HepG2 (cell line): ENCODE measurements around the gene SPRR2E.

ENCODE experiments used
- ERF ChIP-seq: IDR thresholded peaks from 2 replicates; pipeline ENCODE4 v1.6.1; 2018; ENCODE audit warnings: missing biosample characterization, missing genetic modification reagents
- FOSL2 ChIP-seq: sonication (generic); formaldehyde crosslinking; IDR thresholded peaks from 2 replicates; pipeline ENCODE4 v1.4.0; 2020; ENCODE audit warnings: missing genetic modification reagents
- ZFP36L1 ChIP-seq: sonication (generic); formaldehyde crosslinking; IDR thresholded peaks from 2 replicates; pipeline ENCODE4 v1.8.0; 2022; ENCODE audit warnings: mild to moderate bottlenecking, missing genetic modification reagents, moderate library complexity
- TF ChIP-seq, protein P1 (sequence below): sonication (generic); formaldehyde crosslinking; IDR thresholded peaks from 2 replicates; pipeline ENCODE4 v1.4.0; 2020; ENCODE audit warnings: mild to moderate bottlenecking, missing genetic modification reagents, borderline replicate concordance
- TF ChIP-seq, protein P2 (sequence below): sonication (generic); formaldehyde crosslinking; IDR thresholded peaks from 2 replicates; pipeline ENCODE4 v1.4.0; 2020; ENCODE audit warnings: missing genetic modification reagents, borderline replicate concordance

DNA sequence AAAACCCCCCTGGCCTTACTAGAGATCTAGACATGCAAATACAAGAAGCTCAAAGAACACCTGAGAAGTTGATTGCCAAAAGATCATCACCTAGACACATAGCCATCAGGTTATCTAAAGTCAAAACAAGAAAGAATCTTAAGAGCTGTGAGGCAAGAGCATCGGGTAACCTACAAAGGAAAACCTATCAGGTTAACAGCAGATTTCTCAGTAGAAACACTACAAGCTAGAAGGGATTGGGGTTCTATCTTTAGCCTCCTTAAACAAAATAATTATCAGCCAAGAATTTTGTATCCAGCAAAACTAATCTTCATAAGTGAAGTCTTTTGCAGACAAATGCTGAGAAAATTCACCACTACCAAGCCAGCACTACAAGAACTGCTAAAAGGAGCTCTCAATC lies 31.2 kb upstream of the SPRR2E start:
- TF ChIP-seq, protein P1, sequence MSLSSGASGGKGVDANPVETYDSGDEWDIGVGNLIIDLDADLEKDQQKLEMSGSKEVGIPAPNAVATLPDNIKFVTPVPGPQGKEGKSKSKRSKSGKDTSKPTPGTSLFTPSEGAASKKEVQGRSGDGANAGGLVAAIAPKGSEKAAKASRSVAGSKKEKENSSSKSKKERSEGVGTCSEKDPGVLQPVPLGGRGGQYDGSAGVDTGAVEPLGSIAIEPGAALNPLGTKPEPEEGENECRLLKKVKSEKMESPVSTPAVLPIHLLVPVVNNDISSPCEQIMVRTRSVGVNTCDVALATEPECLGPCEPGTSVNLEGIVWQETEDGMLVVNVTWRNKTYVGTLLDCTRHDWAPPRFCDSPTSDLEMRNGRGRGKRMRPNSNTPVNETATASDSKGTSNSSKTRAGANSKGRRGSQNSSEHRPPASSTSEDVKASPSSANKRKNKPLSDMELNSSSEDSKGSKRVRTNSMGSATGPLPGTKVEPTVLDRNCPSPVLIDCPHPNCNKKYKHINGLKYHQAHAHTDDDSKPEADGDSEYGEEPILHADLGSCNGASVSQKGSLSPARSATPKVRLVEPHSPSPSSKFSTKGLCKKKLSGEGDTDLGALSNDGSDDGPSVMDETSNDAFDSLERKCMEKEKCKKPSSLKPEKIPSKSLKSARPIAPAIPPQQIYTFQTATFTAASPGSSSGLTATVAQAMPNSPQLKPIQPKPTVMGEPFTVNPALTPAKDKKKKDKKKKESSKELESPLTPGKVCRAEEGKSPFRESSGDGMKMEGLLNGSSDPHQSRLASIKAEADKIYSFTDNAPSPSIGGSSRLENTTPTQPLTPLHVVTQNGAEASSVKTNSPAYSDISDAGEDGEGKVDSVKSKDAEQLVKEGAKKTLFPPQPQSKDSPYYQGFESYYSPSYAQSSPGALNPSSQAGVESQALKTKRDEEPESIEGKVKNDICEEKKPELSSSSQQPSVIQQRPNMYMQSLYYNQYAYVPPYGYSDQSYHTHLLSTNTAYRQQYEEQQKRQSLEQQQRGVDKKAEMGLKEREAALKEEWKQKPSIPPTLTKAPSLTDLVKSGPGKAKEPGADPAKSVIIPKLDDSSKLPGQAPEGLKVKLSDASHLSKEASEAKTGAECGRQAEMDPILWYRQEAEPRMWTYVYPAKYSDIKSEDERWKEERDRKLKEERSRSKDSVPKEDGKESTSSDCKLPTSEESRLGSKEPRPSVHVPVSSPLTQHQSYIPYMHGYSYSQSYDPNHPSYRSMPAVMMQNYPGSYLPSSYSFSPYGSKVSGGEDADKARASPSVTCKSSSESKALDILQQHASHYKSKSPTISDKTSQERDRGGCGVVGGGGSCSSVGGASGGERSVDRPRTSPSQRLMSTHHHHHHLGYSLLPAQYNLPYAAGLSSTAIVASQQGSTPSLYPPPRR (CRISPR knock-in tag), result no peak
- TF ChIP-seq, protein P2, sequence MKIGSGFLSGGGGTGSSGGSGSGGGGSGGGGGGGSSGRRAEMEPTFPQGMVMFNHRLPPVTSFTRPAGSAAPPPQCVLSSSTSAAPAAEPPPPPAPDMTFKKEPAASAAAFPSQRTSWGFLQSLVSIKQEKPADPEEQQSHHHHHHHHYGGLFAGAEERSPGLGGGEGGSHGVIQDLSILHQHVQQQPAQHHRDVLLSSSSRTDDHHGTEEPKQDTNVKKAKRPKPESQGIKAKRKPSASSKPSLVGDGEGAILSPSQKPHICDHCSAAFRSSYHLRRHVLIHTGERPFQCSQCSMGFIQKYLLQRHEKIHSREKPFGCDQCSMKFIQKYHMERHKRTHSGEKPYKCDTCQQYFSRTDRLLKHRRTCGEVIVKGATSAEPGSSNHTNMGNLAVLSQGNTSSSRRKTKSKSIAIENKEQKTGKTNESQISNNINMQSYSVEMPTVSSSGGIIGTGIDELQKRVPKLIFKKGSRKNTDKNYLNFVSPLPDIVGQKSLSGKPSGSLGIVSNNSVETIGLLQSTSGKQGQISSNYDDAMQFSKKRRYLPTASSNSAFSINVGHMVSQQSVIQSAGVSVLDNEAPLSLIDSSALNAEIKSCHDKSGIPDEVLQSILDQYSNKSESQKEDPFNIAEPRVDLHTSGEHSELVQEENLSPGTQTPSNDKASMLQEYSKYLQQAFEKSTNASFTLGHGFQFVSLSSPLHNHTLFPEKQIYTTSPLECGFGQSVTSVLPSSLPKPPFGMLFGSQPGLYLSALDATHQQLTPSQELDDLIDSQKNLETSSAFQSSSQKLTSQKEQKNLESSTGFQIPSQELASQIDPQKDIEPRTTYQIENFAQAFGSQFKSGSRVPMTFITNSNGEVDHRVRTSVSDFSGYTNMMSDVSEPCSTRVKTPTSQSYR (CRISPR knock-in tag), result no peak
- TF ChIP-seq FOSL2 (CRISPR knock-in tag) (no peak), ERF (CRISPR knock-in tag) (no peak), ZFP36L1 (CRISPR knock-in tag) (no peak)
